Thyroid gland (tissue), 4 donors: ENCODE data around the gene RUSF1. TPM values are rescaled to one million over a fixed set of nuclear protein-coding genes. Genes with fewer than 3 reads are reported as not detected.

Source experiments
- DNase-seq, 2 donors: peaks; one replicate each; pipeline ENCODE4 v3.0.0-alpha.2; 2019
- H3K27ac ChIP-seq, 3 donors: fragments of 200-600 bp; sonication (generic); 1 replicate in 2 of 3; 2 replicates in 1 of 3; pipeline ENCODE4 v1.5.1; 2016 to 2019; ENCODE audit warnings: mild to moderate bottlenecking in 1 of 3, moderate library complexity in 1 of 3
- H3K27me3 ChIP-seq: fragments of 200-600 bp; sonication (generic); one replicate; pipeline ENCODE4 v1.5.1; 2019
- H3K36me3 ChIP-seq, 2 donors: fragments of 200-600 bp; sonication (generic); one replicate each; pipeline ENCODE4 v1.5.1; 2016 to 2019
- H3K4me1 ChIP-seq, 2 donors: fragments of 200-600 bp; sonication (generic); one replicate each; pipeline ENCODE4 v1.5.1; 2017 to 2019
- H3K4me3 ChIP-seq, 3 donors: fragments of 200-600 bp; sonication (generic); replicated peaks in 1 of 3; 1 replicate in 2 of 3; 2 replicates in 1 of 3; pipeline ENCODE4 v1.5.1; 2016; ENCODE audit warnings: mild to moderate bottlenecking in 1 of 3
- H3K9me3 ChIP-seq: fragments of 200-600 bp; sonication (generic); one replicate; pipeline ENCODE4 v1.5.1; 2017
- POLR2A ChIP-seq, 2 donors: fragments of 450-650 bp; IDR thresholded peaks; one replicate each; pipeline ENCODE4 v1.6.1; 2017; ENCODE audit warnings: antibody characterized with exemption in 2 of 2, mild to moderate bottlenecking in 2 of 2, moderate library complexity in 1 of 2
- WGBS, 2 donors: methylation state at CpG; one replicate each; pipeline ENCODE4 v1.1.5; 2017; 5-methylcytosine and 5-hydroxymethylcytosine counted together
- intact Hi-C: fragments of 100-400 bp; cut with DNase I; formaldehyde crosslinking; loops from one replicate; pipeline ENCODE4 v1.15.1; 2023
- total RNA-seq, 4 donors: library from RNA; depleted of rRNA; stranded (reverse); fragments of >200 nt; gene quantifications; one replicate each; pipeline ENCODE4 v1.2.3, GENCODE V29; 2016
- TF ChIP-seq, protein P1 (sequence below), 6 experiments: fragments of 200-600 bp in 3 of 6; fragments of 450-650 bp in 3 of 6; sonication (generic) in 3 of 6; IDR thresholded peaks; one replicate each; pipeline ENCODE4 v1.5.1; 2016 to 2019; ENCODE audit warnings: antibody characterized with exemption in 6 of 6, mild to moderate bottlenecking in 2 of 6, inconsistent platforms in 1 of 6, moderate library complexity in 1 of 6

The RUSF1 gene
- total RNA-seq, 4 donors from 2014 or later: 77.8 to 136 (median 129) TPM

DNA sequence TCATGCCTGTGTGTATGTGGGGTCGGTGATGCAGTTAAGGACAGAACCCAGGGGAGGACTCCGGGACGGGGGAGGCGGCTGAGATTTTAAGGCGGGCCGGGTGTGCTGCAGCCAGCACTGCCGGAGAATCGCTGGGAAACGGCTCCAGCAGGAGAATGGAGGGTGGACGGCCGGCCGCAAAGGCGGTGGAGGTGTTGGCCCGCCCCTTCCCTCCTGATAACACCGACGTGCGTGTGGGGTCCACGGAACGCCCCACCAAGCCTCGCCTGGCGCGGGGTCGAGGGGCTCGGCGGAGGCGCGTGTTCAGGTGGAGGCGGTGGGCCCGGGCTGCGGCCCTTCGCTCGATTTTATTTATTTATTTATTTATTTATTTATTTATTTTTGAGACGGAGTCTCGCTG lies 66.2 kb downstream of the RUSF1 start:
- intact Hi-C loops: loop anchor here (2.0 kb wide), 1 partner anchor 457 kb away; the partner anchor contains the start of gene HSD3B7
- WGBS, 2 donors: 65 to 83% methylated on average over 34 of the region's 34 CpGs

DNA sequence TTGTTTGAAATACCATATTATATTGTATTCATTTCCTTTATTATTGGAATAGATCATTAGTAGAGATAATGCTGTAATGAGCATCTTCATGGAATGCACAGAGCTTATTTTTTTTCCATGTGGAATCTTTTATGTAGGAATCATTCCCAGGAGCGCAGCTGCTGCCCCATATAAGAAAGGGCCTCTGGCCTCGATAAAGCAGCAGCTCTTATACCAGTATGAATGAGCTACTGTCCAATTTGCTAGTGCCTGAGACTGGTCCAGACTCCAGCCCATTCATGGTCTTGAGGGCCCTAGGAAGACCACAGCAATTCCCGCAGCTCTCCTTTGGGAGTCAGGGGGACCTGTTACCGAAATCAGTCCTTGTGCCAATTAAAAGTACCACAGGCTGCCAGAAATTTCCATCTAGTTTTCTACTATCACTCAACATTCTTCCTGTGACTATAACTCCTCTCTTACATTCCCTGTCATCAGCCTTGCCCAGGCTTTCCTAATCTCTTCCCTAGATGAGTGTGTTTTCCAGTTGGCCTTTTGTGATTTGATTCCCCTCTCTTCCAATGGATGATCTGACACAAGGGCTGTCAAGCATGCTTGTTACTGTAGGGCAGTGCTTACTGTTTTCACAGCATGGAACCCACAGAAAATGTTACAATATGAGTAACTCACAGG lies 67.5 kb downstream of the RUSF1 start:
- Histone ChIP-seq H3K4me1 (peaks cover 0 to 7% of the 10 kb centered on the region in 2 donors), H3K27ac (no peak overlapping the region), H3K9me3 (no peaks in the 10 kb centered on the region), H3K4me3 (no peak overlapping the region), H3K36me3 (no peaks in the 10 kb centered on the region), H3K27me3 (no peaks in the 10 kb centered on the region)
- intact Hi-C loops: no loop called here
- DNase-seq: no peak
- WGBS, 2 donors: 72 to 77% methylated on average over 4 of the region's 4 CpGs
- TF ChIP-seq POLR2A (IDR thresholded peaks at IDR 0.05): no peak

More for the DNA sequence above, 66.2 kb downstream of the RUSF1 start:
- Histone ChIP-seq H3K27ac (no peak overlapping the region), H3K36me3 (no peaks in the 10 kb centered on the region), H3K4me3 (peak overlapping the region in 1 of 3 donors; percentile 69), H3K9me3 (no peaks in the 10 kb centered on the region), H3K4me1 (peaks cover 0 to 7% of the 10 kb centered on the region in 2 donors), H3K27me3 (no peaks in the 10 kb centered on the region)
- DNase-seq: no peak
- no peak for TF ChIP-seq POLR2A (IDR thresholded peaks at IDR 0.05)
- TF ChIP-seq, protein P1, sequence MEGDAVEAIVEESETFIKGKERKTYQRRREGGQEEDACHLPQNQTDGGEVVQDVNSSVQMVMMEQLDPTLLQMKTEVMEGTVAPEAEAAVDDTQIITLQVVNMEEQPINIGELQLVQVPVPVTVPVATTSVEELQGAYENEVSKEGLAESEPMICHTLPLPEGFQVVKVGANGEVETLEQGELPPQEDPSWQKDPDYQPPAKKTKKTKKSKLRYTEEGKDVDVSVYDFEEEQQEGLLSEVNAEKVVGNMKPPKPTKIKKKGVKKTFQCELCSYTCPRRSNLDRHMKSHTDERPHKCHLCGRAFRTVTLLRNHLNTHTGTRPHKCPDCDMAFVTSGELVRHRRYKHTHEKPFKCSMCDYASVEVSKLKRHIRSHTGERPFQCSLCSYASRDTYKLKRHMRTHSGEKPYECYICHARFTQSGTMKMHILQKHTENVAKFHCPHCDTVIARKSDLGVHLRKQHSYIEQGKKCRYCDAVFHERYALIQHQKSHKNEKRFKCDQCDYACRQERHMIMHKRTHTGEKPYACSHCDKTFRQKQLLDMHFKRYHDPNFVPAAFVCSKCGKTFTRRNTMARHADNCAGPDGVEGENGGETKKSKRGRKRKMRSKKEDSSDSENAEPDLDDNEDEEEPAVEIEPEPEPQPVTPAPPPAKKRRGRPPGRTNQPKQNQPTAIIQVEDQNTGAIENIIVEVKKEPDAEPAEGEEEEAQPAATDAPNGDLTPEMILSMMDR (IDR thresholded peaks at IDR 0.05): no peak

DNA sequence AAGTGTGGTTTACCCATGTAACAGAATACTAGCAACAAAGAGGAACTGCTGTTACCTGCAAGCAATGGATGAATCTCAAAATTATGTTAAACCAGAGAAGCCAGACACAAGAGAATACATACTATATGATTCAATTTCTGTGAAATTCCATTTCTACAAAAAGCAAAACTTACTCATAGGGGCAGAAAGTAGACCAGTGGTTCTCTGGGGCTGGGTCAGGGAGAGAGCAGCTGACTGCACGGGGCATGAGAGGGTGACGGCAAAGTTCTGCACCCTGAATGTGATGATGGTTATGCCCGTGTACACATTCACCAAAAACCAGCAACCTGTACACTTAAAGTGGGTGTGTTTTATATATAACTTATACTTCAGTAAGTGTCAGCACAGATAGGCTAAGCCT lies 68.7 kb downstream of the RUSF1 start:
- no peak for DNase-seq
- TF ChIP-seq, protein P1 (IDR thresholded peaks at IDR 0.05): no peak
- TF ChIP-seq POLR2A (IDR thresholded peaks at IDR 0.05): no peak
- Histone ChIP-seq H3K27me3 (no peaks in the 10 kb centered on the region), H3K4me1 (peaks cover 0 to 7% of the 10 kb centered on the region in 2 donors), H3K9me3 (no peaks in the 10 kb centered on the region), H3K27ac (no peak overlapping the region), H3K36me3 (no peaks in the 10 kb centered on the region), H3K4me3 (no peak overlapping the region)
- intact Hi-C loops: no loop called here
- WGBS, 2 donors: 88 to 89% methylated on average over 3 of the region's 3 CpGs

Other genes starting within 250 kb of the RUSF1 start
- gene ITGAM, start 248.4 kb downstream of the RUSF1 start, total RNA-seq: 1 to 10 TPM; 2.8 to 5.0 (median 4.0) TPM
- gene ITGAX, start 153.2 kb downstream of the RUSF1 start, total RNA-seq: 1 to 10 TPM in 3 of 4 donors, under 1 TPM in 1; 0.11 to 3.2 (median 2.2) TPM
- not detected for gene ITGAD, start 115.1 kb downstream of the RUSF1 start, total RNA-seq
- not detected for gene COX6A2, start 80.0 kb downstream of the RUSF1 start, total RNA-seq
- 1 to 10 TPM in 3 of 4 donors, under 1 TPM in 1; 0.40 to 1.8 (median 1.5) TPM for gene ZNF843, start 65.6 kb downstream of the RUSF1 start, total RNA-seq
- 10 to 100 TPM; 13.2 to 18.0 (median 15.3) TPM for gene ARMC5, start 48.9 kb downstream of the RUSF1 start, total RNA-seq
- gene TGFB1I1, start 36.2 kb downstream of the RUSF1 start, total RNA-seq: 10 to 100 TPM; 11.0 to 23.5 (median 20.0) TPM
- under 1 TPM in 1 of 4 donors, not detected in 3; 0.33 TPM for gene SLC5A2, start 25.3 kb downstream of the RUSF1 start, total RNA-seq
- not detected for gene AHSP, start 19.5 kb upstream of the RUSF1 start, total RNA-seq